CD14-positive monocyte (primary cell): Measurements from ENCODE around the gene INPP5A. TPM values are rescaled to one million over a fixed set of nuclear protein-coding genes. Genes with fewer than 3 reads are reported as not detected.
A peak's percentile ranks its signal among the peaks of the same experiment; 100 is the strongest.

Experiments
- DNase-seq, 3 donors: peaks; one replicate each; pipeline ENCODE4 v3.0.0-alpha.2; 2011 to 2022
- H2AFZ ChIP-seq: 2 replicates; pipeline ENCODE4 v1.6.0; 2012; ENCODE audit warnings: mild to moderate bottlenecking, low read depth, low read length, inconsistent platforms; ENCODE audit not compliant: insufficient read depth, poor library complexity, severe bottlenecking
- H3K27ac ChIP-seq, 2 donors: 1 replicate in 1 of 2; 2 replicates in 1 of 2; pipeline ENCODE4 v1.5.1; 2012 to 2013; ENCODE audit warnings: low read length in 2 of 2, control low read depth in 1 of 2, inconsistent platforms in 1 of 2, low read depth in 1 of 2, mild to moderate bottlenecking in 1 of 2
- H3K27me3 ChIP-seq, 2 donors: one replicate each; pipeline versions ENCODE4 v1.6.0 to v1.6.1; 2011 to 2013; ENCODE audit warnings: low read length in 2 of 2; ENCODE audit not compliant: control insufficient read depth in 2 of 2, insufficient read depth in 2 of 2
- H3K36me3 ChIP-seq, 2 donors: replicated peaks in 1 of 2; 1 replicate in 1 of 2; 2 replicates in 1 of 2; pipeline versions ENCODE4 v1.5.1 to v1.6.1; 2012 to 2013; ENCODE audit warnings: low read length in 2 of 2, control low read depth in 1 of 2, inconsistent platforms in 1 of 2, mild to moderate bottlenecking in 1 of 2; ENCODE audit not compliant: insufficient read depth in 2 of 2, control insufficient read depth in 1 of 2
- H3K4me1 ChIP-seq, 2 donors: 1 replicate in 1 of 2; 2 replicates in 1 of 2; pipeline versions ENCODE4 v1.5.1 to v1.6.1; 2012 to 2013; ENCODE audit warnings: low read length in 2 of 2, control low read depth in 1 of 2, inconsistent platforms in 1 of 2, mild to moderate bottlenecking in 1 of 2, moderate library complexity in 1 of 2; ENCODE audit not compliant: insufficient read depth in 2 of 2, control insufficient read depth in 1 of 2
- H3K4me2 ChIP-seq: replicated peaks from 2 replicates; pipeline ENCODE3; 2012; ENCODE audit warnings: low read length, moderate library complexity, mild to moderate bottlenecking; ENCODE audit not compliant: poor library complexity, severe bottlenecking; ENCODE audit errors: extremely low read depth
- H3K4me3 ChIP-seq, 3 experiments: fragments of 200-600 bp in 1 of 3; sonication (generic) in 1 of 3; replicated peaks in 1 of 3; 1 replicate in 2 of 3; 2 replicates in 1 of 3; pipeline ENCODE4 v1.5.1; 2011 to 2013; ENCODE audit warnings: low read length in 3 of 3, mild to moderate bottlenecking in 3 of 3, control low read depth in 2 of 3, low read depth in 2 of 3, inconsistent platforms in 1 of 3, moderate library complexity in 1 of 3
- H3K79me2 ChIP-seq: 2 replicates; pipeline ENCODE4 v1.6.0; 2012; ENCODE audit warnings: mild to moderate bottlenecking, control low read depth, inconsistent platforms, low read length, moderate library complexity; ENCODE audit not compliant: insufficient read depth
- H3K9ac ChIP-seq: 2 replicates; pipeline ENCODE4 v1.6.0; 2017; ENCODE audit warnings: low read length, mild to moderate bottlenecking; ENCODE audit not compliant: insufficient read depth, poor library complexity, severe bottlenecking
- H3K9me3 ChIP-seq, 2 donors: replicated peaks in 1 of 2; 1 replicate in 1 of 2; 2 replicates in 1 of 2; pipeline versions ENCODE4 v1.5.1 to v1.6.1; 2012 to 2013; ENCODE audit warnings: low read length in 2 of 2, control low read depth in 1 of 2; ENCODE audit not compliant: control insufficient read depth in 1 of 2, insufficient read depth in 1 of 2
- H4K20me1 ChIP-seq: 2 replicates; pipeline ENCODE4 v1.6.0; 2012; ENCODE audit warnings: mild to moderate bottlenecking, low read length, control low read depth, moderate library complexity; ENCODE audit not compliant: insufficient read depth
- H3K27ac Mint-ChIP-seq, 7 donors: one replicate each; pipeline ENCODE4 v1.8.0; 2020; ENCODE audit warnings: mild to moderate bottlenecking in 7 of 7, mixed read lengths in 7 of 7, moderate library complexity in 6 of 7, inconsistent platforms in 2 of 7
- H3K27me3 Mint-ChIP-seq, 3 donors: one replicate each; pipeline ENCODE4 v1.8.0; 2021 to 2022; ENCODE audit warnings: low read depth in 3 of 3, mild to moderate bottlenecking in 3 of 3, mixed read lengths in 3 of 3, moderate library complexity in 3 of 3, inconsistent platforms in 1 of 3
- H3K36me3 Mint-ChIP-seq, 2 donors: one replicate each; pipeline ENCODE4 v1.8.0; 2020; ENCODE audit warnings: mixed read lengths in 2 of 2, inconsistent platforms in 1 of 2, mild to moderate bottlenecking in 1 of 2
- H3K4me1 Mint-ChIP-seq: one replicate; pipeline ENCODE4 v1.8.0; 2020; ENCODE audit warnings: mild to moderate bottlenecking, mixed read lengths
- H3K4me3 Mint-ChIP-seq, 2 donors: one replicate each; pipeline ENCODE4 v1.8.0; 2020; ENCODE audit warnings: mild to moderate bottlenecking in 2 of 2, mixed read lengths in 2 of 2, moderate library complexity in 1 of 2
- H3K9me3 Mint-ChIP-seq, 7 donors: one replicate each; pipeline ENCODE4 v1.8.0; 2020 to 2022; ENCODE audit warnings: mixed read lengths in 7 of 7, mild to moderate bottlenecking in 6 of 7, moderate library complexity in 6 of 7, inconsistent platforms in 2 of 7
- WGBS: methylation state at CpG from one replicate; pipeline ENCODE4 v1.1.5; 2013; ENCODE audit warnings: missing lambda C conversion rate; ENCODE audit not compliant: insufficient coverage; 5-methylcytosine and 5-hydroxymethylcytosine counted together
- intact Hi-C, 2 donors: fragments of 100-400 bp; cut with micrococcal nuclease; formaldehyde crosslinking; loops; one replicate each; pipeline versions ENCODE4 v1.15.0 to v1.15.1; 2023
- polyA plus RNA-seq, 3 donors: library from polyadenylated mRNA; depleted of rRNA in 1 of 3; unstranded in 2 of 3; stranded (reverse) in 1 of 3; fragments of 300-500 nt in 2 of 3; fragments of >200 nt in 1 of 3; fragmentation: Illumina TruSeq in 2 of 3; gene quantifications; 1 replicate in 2 of 3; 2 replicates in 1 of 3; pipeline ENCODE4 v1.2.3, GENCODE V29; 2012 to 2021
- TF ChIP-seq, protein P1 (sequence below): fragments of 200-600 bp; IDR thresholded peaks from one replicate; pipeline ENCODE4 v1.8.0; 2022; ENCODE audit warnings: antibody characterized with exemption, mild to moderate bottlenecking

The INPP5A gene
- polyA plus RNA-seq, 3 donors = 0.87 to 17.2 (median 2.9) TPM

DNA sequence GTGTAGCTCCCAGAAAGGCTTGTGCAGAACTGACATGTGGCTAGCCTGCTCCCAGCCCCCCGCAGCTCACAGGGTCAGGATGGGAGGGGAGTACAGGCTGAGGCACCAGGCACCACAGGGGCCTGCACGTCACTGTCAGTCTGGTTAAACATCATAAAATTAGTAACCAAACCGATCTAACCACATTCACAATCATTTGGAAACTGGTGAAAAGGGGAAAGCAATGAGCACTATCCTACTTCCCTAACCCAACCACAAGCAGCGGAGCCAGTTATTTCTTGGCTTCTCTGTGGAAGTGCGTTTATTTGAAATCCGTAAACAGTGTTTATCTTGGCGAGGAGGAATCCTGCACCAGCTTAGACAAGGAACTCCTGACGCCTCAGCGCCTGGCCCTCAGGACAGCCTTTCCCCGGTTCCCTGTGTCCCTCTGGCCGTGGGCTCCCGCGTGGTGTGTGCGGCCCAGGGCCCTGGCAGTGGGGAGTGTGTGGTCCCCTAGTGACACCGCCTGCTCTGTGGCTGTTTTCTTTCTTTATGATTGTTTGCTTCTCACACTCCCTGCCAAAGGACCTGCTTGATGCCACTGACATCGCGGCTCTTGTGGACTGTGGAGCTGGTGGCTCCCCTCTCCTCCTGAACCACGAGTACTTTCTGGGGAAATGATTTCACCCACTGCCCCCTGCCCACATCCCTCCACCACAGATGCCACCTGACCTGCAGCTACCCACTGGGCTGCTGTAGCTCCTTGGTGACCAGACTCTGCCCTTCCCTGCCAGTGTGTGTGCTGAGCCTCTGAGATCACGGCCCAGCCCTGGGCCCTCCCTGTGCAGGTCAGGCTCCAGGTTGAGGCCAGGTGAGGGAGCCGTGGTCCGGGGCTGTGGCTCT is 38.0 kb downstream of the INPP5A start:
- Histone ChIP-seq H3K27me3 (no peaks in the 10 kb centered on the region), H3K4me1 (peaks cover 72 to 81% of the 10 kb centered on the region in 2 donors), H2AFZ (no peak overlapping the region), H3K36me3 (no peaks in the 10 kb centered on the region), H3K9ac (peak overlapping the region; percentile 42), H3K4me3 (peak overlapping the region in 1 of 3 experiments; percentile 50), H3K9me3 (no peaks in the 10 kb centered on the region), H3K27ac (peak overlapping the region; percentile 45 to 72), H3K79me2 (peaks cover 85% of the 10 kb centered on the region), H3K4me2 (peak overlapping the region; percentile 60), H4K20me1 (peaks cover 84% of the 10 kb centered on the region)
- Mint-ChIP-seq H3K27me3 (peaks cover 0 to 16% (median 3%) of the 10 kb centered on the region in 3 donors), H3K9me3 (no peaks in the 10 kb centered on the region), H3K27ac (peak overlapping the region in 5 of 7 donors; percentile 78 to 94 (median 93)), H3K4me1 (peaks cover 14% of the 10 kb centered on the region), H3K4me3 (peak overlapping the region; percentile 49 to 83), H3K36me3 (peaks cover 21 to 25% of the 10 kb centered on the region in 2 donors)
- WGBS = 7% methylated on average over 12 of the region's 21 CpGs
- TF ChIP-seq, protein P1, sequence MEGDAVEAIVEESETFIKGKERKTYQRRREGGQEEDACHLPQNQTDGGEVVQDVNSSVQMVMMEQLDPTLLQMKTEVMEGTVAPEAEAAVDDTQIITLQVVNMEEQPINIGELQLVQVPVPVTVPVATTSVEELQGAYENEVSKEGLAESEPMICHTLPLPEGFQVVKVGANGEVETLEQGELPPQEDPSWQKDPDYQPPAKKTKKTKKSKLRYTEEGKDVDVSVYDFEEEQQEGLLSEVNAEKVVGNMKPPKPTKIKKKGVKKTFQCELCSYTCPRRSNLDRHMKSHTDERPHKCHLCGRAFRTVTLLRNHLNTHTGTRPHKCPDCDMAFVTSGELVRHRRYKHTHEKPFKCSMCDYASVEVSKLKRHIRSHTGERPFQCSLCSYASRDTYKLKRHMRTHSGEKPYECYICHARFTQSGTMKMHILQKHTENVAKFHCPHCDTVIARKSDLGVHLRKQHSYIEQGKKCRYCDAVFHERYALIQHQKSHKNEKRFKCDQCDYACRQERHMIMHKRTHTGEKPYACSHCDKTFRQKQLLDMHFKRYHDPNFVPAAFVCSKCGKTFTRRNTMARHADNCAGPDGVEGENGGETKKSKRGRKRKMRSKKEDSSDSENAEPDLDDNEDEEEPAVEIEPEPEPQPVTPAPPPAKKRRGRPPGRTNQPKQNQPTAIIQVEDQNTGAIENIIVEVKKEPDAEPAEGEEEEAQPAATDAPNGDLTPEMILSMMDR = no peak
- peak; percentile 74 to 78 (median 75) for DNase-seq
- intact Hi-C loops = loop anchor here in 1 of 2 donors (5.0 to 10.0 kb wide), 2 partner anchors 33 to 59 kb away; no protein-coding TSS in a partner anchor

DNA sequence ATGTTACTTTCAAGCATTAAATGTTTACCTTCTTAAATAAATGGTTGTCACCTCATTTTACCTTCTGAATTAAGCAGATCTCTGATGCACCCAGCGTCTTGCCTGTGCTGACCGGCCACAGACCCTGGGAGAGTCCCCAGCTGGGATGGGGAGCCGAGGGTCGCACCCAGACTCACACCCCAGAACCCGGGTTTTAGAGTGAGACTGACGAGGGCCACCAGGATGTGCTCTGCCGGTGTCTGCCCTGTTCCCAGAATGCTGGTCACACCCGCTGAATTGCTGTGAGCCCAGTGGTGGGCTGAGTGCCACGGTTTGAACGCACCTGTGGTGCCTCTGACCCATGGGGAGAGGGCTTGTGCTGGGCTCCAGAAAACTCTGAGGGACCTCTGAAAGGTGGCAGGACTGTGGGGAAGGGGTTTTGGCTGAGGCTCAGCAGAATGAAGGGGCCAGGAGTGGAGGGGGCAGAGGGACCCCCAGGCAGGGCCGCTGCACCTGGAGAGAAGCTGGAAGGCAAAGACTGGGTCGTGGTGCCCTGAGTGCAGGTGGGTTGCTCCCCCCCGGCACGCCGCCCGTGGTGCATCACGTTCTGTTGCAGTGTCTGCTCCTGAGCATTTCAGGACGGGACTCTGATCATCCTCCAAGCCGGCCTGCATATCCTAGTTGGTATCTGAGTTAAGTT is 39.2 kb downstream of the INPP5A start:
- Mint-ChIP-seq H3K27ac (peak overlapping the region in 4 of 7 donors; percentile 38 to 94 (median 78)), H3K9me3 (peaks cover 0 to 8% (median 0%) of the 10 kb centered on the region in 7 donors), H3K36me3 (peaks cover 30 to 37% of the 10 kb centered on the region in 2 donors), H3K4me1 (peaks cover 21% of the 10 kb centered on the region), H3K4me3 (peak overlapping the region in 1 of 2 donors; percentile 21), H3K27me3 (peaks cover 0 to 16% (median 3%) of the 10 kb centered on the region in 3 donors)
- H3K27me3 ChIP-seq = no peaks in the 10 kb centered on the region
- no peak overlapping the region for H3K4me2 ChIP-seq
- TF ChIP-seq, protein P1 = no peak
- H4K20me1 ChIP-seq = peaks cover 74% of the 10 kb centered on the region
- no peak overlapping the region for H3K9ac ChIP-seq
- H3K4me1 ChIP-seq = peaks cover 60 to 70% of the 10 kb centered on the region in 2 donors
- 89% methylated on average over 18 of the region's 19 CpGs for WGBS
- intact Hi-C loops = loop anchor here in 1 of 2 donors (5.0 to 10.0 kb wide), 2 partner anchors 35 to 58 kb away; no protein-coding TSS in a partner anchor
- H3K79me2 ChIP-seq = peaks cover 86% of the 10 kb centered on the region
- H2AFZ ChIP-seq = no peak overlapping the region
- H3K9me3 ChIP-seq = no peaks in the 10 kb centered on the region
- H3K27ac ChIP-seq = no peak overlapping the region
- H3K36me3 ChIP-seq = no peaks in the 10 kb centered on the region
- no peak for DNase-seq
- H3K4me3 ChIP-seq = no peak overlapping the region
